Duodenal mucosa (tissue), 2 donors: ENCODE measurements around the gene ARG2.
"Not testable (repeated sequence)": the region's sequence is repeated elsewhere in the genome, so short reads cannot be mapped to it uniquely, and the experiment has no call there.

ENCODE experiments used
- H3K27ac ChIP-seq: one replicate; pipeline ENCODE4 v1.7.0; 2013; ENCODE audit warnings: low read depth, low read length
- H3K27me3 ChIP-seq, 2 donors: one replicate each; pipeline ENCODE4 v1.7.0; 2013; ENCODE audit warnings: low read length in 2 of 2, control low read depth in 1 of 2; ENCODE audit not compliant: insufficient read depth in 2 of 2, control insufficient read depth in 1 of 2
- H3K36me3 ChIP-seq, 2 donors: one replicate each; pipeline ENCODE4 v1.7.0; 2013; ENCODE audit warnings: low read length in 2 of 2, control low read depth in 1 of 2; ENCODE audit not compliant: insufficient read depth in 2 of 2, control insufficient read depth in 1 of 2
- H3K4me1 ChIP-seq, 2 donors: one replicate each; pipeline ENCODE4 v1.7.0; 2013; ENCODE audit warnings: low read length in 2 of 2, control low read depth in 1 of 2; ENCODE audit not compliant: insufficient read depth in 2 of 2, control insufficient read depth in 1 of 2
- H3K4me3 ChIP-seq, 2 donors: one replicate each; pipeline ENCODE4 v1.7.0; 2013; ENCODE audit warnings: low read length in 2 of 2, low read depth in 1 of 2
- H3K9ac ChIP-seq, 2 donors: one replicate each; pipeline ENCODE4 v1.7.0; 2013; ENCODE audit warnings: low read length in 2 of 2, low read depth in 1 of 2
- H3K9me3 ChIP-seq, 2 donors: one replicate each; pipeline ENCODE4 v1.7.0; 2013; ENCODE audit warnings: low read length in 2 of 2, control low read depth in 1 of 2; ENCODE audit not compliant: control insufficient read depth in 1 of 2

Gene ARG2

GRCh38 chr14:67584978-67585377, 34.7 kb upstream of the ARG2 start:
- no peaks in the 10 kb centered on the region for H3K9me3 ChIP-seq
- no peaks in the 10 kb centered on the region for H3K27me3 ChIP-seq
- no peak overlapping the region for H3K9ac ChIP-seq
- H3K36me3 ChIP-seq, result peaks cover 29 to 68% of the 10 kb centered on the region in 2 donors
- no peak overlapping the region for H3K4me3 ChIP-seq
- peaks cover 3 to 8% of the 10 kb centered on the region in 2 donors for H3K4me1 ChIP-seq
- H3K27ac ChIP-seq, result no peak overlapping the region

DNA sequence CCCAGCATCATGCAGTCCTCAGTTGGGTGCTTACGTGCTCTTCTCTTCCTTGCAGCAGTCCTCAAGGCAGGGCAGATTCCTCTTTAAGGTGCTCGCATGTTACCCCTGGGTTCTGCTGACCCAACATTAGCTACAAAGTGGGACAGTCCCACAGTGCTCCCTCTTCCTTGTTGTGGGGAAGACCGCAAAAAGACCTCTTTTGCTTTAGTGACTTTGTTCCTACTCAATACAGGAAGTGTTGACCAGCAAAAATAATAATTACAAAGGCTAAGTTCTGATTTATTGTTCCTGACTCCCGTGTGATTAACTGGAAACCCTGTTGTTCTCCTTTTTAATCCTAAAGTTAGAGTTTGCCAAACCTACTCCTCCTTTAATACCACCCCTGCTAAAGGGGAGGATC, 33.4 kb upstream of the ARG2 start:
- H3K9me3 ChIP-seq, result no peaks in the 10 kb centered on the region
- H3K27me3 ChIP-seq, result no peaks in the 10 kb centered on the region
- no peak overlapping the region for H3K4me3 ChIP-seq
- peaks cover 29 to 74% of the 10 kb centered on the region in 2 donors for H3K36me3 ChIP-seq
- no peaks in the 10 kb centered on the region for H3K4me1 ChIP-seq
- H3K9ac ChIP-seq, result no peak overlapping the region
- no peak overlapping the region for H3K27ac ChIP-seq

GRCh38 chr14:67589204-67589770, 30.4 kb upstream of the ARG2 start:
- H3K4me1 ChIP-seq, result no peaks in the 10 kb centered on the region
- H3K36me3 ChIP-seq, result peaks cover 22 to 73% of the 10 kb centered on the region in 2 donors
- no peak overlapping the region for H3K4me3 ChIP-seq
- no peak overlapping the region for H3K9ac ChIP-seq
- no peaks in the 10 kb centered on the region for H3K9me3 ChIP-seq
- H3K27me3 ChIP-seq, result no peaks in the 10 kb centered on the region
- no peak overlapping the region for H3K27ac ChIP-seq

DNA sequence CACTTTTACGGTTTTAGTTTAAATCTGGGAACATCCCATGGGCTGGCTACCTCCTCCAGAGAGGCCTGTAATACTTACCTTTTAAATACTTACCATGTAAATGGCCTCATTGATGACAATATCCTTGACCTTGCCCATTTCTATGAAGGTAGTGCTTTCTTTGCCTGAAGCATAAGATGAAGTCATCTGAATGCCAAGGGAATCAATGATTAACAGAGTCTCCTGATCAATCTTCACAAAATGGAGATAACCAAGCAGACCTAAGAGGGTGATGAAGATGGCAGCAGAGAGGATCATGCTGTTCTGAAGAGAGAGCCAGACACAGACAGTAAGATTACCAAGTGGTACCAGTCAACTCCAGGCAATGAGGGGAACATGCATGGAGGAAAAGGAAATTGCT, 26.1 kb upstream of the ARG2 start:
- not testable (repeated sequence) for H3K9ac ChIP-seq, H3K27ac ChIP-seq, H3K9me3 ChIP-seq, H3K4me3 ChIP-seq, H3K4me1 ChIP-seq, H3K27me3 ChIP-seq
- H3K36me3 ChIP-seq, result peaks cover 8 to 43% of the 10 kb centered on the region in 2 donors

GRCh38 chr14:67595392-67595791, 24.3 kb upstream of the ARG2 start:
- H3K9ac ChIP-seq, result no peak overlapping the region
- H3K4me3 ChIP-seq, result no peak overlapping the region
- H3K27ac ChIP-seq, result no peak overlapping the region
- no peaks in the 10 kb centered on the region for H3K27me3 ChIP-seq
- H3K9me3 ChIP-seq, result no peaks in the 10 kb centered on the region
- peaks cover 8 to 14% of the 10 kb centered on the region in 2 donors for H3K4me1 ChIP-seq
- peaks cover 2 to 28% of the 10 kb centered on the region in 2 donors for H3K36me3 ChIP-seq

DNA sequence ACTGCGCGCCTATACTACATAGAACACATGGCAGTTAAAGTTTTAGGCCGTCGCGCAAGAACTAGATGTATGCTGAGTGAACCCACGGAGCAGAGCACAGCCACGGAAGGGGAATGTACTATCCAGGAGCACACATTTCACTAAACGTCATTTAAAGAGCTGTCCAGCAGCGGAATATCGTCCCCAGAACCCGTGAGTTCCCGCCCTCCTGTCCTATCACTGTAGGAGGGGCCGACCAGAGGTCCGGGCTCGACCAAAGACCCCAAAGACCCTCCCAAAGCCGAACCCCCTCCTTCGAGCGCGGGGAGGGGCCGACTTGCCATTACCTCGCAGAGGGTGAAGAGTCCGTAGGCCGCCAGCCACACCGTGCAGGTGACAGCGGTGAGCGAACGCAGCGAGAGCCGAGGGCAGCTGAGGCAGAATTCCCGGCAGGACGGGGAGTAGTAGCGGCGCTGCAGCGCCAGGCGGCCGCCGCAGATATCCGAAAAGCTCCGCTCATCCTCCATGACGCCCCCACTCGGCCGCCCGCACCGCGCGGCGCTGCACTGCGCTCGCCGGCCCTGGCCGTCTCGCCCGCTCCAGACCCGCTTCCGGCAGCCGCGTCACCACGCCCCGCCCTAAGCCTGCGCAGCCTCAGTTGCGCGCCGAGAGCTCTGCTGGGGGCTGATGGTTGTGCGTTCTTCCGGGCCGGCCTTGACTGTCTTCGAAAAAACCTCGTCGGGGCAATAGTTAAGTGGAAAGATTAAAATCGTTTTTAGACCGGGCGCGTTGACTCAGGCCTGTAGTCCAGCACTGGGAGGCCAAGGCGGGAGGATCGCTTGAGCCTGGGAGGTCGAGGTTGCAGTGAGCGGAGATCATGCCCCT, 19.8 kb upstream of the ARG2 start, which contains the start of gene PIGH:
PIGH (minus strand) TSS at position 571 of the 864 bp plus-strand sequence; CDS start at position 506, 65 bp downstream.
- Histone ChIP-seq H3K36me3 (peaks cover 0 to 7% of the 10 kb centered on the region in 2 donors), H3K27ac (peak within 1 kb of the TSS; percentile 81), H3K4me3 (peak within 1 kb of the TSS; percentile 87 to 89), H3K9me3 (no peaks in the 10 kb centered on the region), H3K9ac (peak within 1 kb of the TSS; percentile 73 to 78), H3K27me3 (no peaks in the 10 kb centered on the region), H3K4me1 (peaks cover 8 to 14% of the 10 kb centered on the region in 2 donors)

- Histone ChIP-seq H3K4me1 (peaks cover 8 to 14% of the 10 kb centered on the region in 2 donors), H3K9ac (peak overlapping the region; percentile 73 to 78), H3K27ac (peak overlapping the region; percentile 81), H3K4me3 (peak overlapping the region; percentile 87 to 89)
- not testable (repeated sequence) for H3K36me3 ChIP-seq, H3K27me3 ChIP-seq, H3K9me3 ChIP-seq
Observed at GRCh38 chr14:67600562-67600974, 19.2 kb upstream of the ARG2 start.

GRCh38 chr14:67602076-67602475, 17.6 kb upstream of the ARG2 start:
- Histone ChIP-seq H3K4me1 (peaks cover 8 to 14% of the 10 kb centered on the region in 2 donors), H3K4me3 (no peak overlapping the region), H3K27ac (no peak overlapping the region), H3K9me3 (no peaks in the 10 kb centered on the region), H3K36me3 (no peaks in the 10 kb centered on the region), H3K27me3 (no peaks in the 10 kb centered on the region), H3K9ac (no peak overlapping the region)

DNA sequence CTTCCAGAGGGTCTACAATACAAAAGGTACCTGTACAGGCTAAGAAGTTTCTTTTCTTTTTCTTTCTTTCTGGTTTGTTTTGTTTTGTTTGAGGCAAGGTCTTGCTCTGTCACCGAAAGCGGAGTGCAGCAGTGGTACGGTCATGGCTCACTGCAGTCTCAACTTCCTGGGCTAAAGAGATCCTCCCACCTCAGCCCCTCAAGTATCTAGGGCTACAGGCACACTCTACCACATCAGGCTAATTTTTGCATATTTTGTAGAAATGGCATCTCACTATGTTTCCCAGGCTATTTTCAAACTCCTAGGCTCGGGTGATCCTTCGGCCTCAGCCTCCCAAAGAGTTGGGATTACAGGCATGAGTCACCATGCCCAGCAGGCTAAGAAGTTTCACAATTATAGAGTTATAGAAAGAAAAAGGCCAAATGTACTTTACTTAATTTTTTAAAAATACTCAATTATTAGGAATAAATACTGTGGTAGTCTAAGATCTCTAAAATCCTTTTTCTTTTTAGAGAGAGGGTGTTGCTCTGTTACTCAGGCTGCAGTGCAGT, 16.6 kb upstream of the ARG2 start:
- peaks cover 8 to 11% of the 10 kb centered on the region in 2 donors for H3K4me1 ChIP-seq
- H3K4me3 ChIP-seq, result no peak overlapping the region

DNA sequence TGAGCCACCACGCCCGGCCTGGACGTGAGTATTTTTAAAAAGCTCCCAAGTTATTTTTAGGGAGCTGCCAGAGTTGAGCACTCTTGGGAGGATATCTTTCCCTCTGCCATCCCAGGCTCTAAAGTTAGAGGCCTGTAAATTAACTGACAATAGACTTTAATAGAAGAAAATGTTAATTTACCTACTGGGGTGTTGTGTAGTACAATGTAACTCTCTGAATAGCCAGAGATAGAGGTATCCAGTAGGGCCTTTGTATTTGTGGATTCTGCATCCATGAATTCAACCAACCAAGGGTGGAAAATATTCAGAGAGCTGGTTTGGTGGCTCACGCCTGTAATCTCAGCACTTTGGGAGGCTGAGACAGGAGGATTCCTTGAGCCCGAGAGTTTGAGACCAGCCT, 12.1 kb upstream of the ARG2 start:
- H3K36me3 ChIP-seq, result no peaks in the 10 kb centered on the region
- no peak overlapping the region for H3K27ac ChIP-seq
- H3K9me3 ChIP-seq, result no peaks in the 10 kb centered on the region
- H3K27me3 ChIP-seq, result no peaks in the 10 kb centered on the region
- no peak overlapping the region for H3K9ac ChIP-seq
- no peaks in the 10 kb centered on the region for H3K4me1 ChIP-seq
- H3K4me3 ChIP-seq, result no peak overlapping the region

More for the DNA sequence above, 16.6 kb upstream of the ARG2 start:
- Histone ChIP-seq H3K36me3 (no peaks in the 10 kb centered on the region), H3K27me3 (no peaks in the 10 kb centered on the region), H3K27ac (no peak overlapping the region), H3K9me3 (no peaks in the 10 kb centered on the region), H3K9ac (no peak overlapping the region)
